Measurements from ENCODE around the gene CPOX. TPM values are rescaled to one million over a fixed set of nuclear protein-coding genes. Genes with fewer than 3 reads are reported as not detected.

The CPOX gene
- total and polyA plus RNA-seq, 2 experiments from 2014 or later = 13.3 to 38.3 TPM

DNA sequence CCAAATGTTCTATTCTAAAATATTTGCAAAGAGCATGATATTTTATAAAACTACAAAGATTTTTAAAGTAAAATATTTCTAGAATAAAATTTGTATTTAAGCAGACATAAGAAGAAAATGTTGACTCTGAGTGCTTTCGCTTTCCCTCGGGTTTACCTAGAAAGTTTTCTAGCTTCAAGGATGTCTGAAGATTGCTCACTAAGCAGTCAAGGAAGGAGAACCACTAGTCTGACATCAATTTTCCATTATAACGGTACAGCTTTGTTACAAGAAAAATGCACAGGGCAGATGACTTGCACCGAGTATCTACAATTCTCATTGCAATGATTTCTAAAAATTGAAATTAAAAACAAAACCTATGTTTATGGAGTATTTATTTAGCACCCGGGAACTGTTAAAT is 47.5 kb downstream of the CPOX start:
- Mint-ChIP-seq H3K9me3 (no peaks in the 10 kb centered on the region), H3K27me3 (ENCODE audit: insufficient read depth, low read depth, poor library complexity) (no peaks in the 10 kb centered on the region), H3K36me3 (ENCODE audit: low read depth) (no peaks in the 10 kb centered on the region), H3K27ac (no peak overlapping the region), H3K4me1 (peaks cover 3% of the 10 kb centered on the region), H3K4me3 (no peak overlapping the region)
- Histone ChIP-seq H3K4me3 (no peak overlapping the region), H3K4me2 (no peak overlapping the region), H4K20me1 (replicated peaks; ENCODE audit: insufficient read depth) (no peaks in the 10 kb centered on the region), H3K27ac (ENCODE audit: low read depth) (no peak overlapping the region), H3K27me3 (ENCODE audit: insufficient read depth) (no peaks in the 10 kb centered on the region), H2AFZ (no peak overlapping the region), H3K9me2 (ENCODE audit: insufficient read depth) (no peaks in the 10 kb centered on the region), H3K36me3 (ENCODE audit: insufficient read depth) (no peaks in the 10 kb centered on the region), H3F3A (replicated peaks; ENCODE audit: low read depth) (no peaks in the 10 kb centered on the region), H3K4me1 (ENCODE audit: insufficient read depth) (no peaks in the 10 kb centered on the region), H3K79me2 (replicated peaks; ENCODE audit: insufficient read depth) (no peaks in the 10 kb centered on the region)
- TF ChIP-seq CTCF (conservative IDR thresholded peaks at IDR 0.05; ENCODE audit: low read depth in 2 of 2) (no peak), JUNB (IDR thresholded peaks at IDR 0.05; ENCODE audit: unreplicated experiment) (no peak), ZNF331 (CRISPR knock-in tag; IDR thresholded peaks at IDR 0.05; ENCODE audit: low read depth) (no peak), EZH2phosphoT487 (IDR thresholded peaks at IDR 0.05; ENCODE audit: unreplicated experiment) (no peak), ETS1 (IDR thresholded peaks at IDR 0.05) (no peak), ZNF114 (CRISPR knock-in tag; IDR thresholded peaks at IDR 0.05) (no peak), POLR2AphosphoS5 (IDR thresholded peaks at IDR 0.05; ENCODE audit: low read depth) (no peak), EZH2 (IDR thresholded peaks at IDR 0.05; ENCODE audit: low read depth, unreplicated experiment) (no peak), NANOG (IDR thresholded peaks at IDR 0.05; ENCODE audit: borderline replicate concordance) (no peak), STAT1 (IDR thresholded peaks at IDR 0.05; ENCODE audit: unreplicated experiment) (no peak), CREB1 (CRISPR knock-in tag; IDR thresholded peaks at IDR 0.05; ENCODE audit: low read depth) (no peak)
- TF ChIP-seq, protein P1, sequence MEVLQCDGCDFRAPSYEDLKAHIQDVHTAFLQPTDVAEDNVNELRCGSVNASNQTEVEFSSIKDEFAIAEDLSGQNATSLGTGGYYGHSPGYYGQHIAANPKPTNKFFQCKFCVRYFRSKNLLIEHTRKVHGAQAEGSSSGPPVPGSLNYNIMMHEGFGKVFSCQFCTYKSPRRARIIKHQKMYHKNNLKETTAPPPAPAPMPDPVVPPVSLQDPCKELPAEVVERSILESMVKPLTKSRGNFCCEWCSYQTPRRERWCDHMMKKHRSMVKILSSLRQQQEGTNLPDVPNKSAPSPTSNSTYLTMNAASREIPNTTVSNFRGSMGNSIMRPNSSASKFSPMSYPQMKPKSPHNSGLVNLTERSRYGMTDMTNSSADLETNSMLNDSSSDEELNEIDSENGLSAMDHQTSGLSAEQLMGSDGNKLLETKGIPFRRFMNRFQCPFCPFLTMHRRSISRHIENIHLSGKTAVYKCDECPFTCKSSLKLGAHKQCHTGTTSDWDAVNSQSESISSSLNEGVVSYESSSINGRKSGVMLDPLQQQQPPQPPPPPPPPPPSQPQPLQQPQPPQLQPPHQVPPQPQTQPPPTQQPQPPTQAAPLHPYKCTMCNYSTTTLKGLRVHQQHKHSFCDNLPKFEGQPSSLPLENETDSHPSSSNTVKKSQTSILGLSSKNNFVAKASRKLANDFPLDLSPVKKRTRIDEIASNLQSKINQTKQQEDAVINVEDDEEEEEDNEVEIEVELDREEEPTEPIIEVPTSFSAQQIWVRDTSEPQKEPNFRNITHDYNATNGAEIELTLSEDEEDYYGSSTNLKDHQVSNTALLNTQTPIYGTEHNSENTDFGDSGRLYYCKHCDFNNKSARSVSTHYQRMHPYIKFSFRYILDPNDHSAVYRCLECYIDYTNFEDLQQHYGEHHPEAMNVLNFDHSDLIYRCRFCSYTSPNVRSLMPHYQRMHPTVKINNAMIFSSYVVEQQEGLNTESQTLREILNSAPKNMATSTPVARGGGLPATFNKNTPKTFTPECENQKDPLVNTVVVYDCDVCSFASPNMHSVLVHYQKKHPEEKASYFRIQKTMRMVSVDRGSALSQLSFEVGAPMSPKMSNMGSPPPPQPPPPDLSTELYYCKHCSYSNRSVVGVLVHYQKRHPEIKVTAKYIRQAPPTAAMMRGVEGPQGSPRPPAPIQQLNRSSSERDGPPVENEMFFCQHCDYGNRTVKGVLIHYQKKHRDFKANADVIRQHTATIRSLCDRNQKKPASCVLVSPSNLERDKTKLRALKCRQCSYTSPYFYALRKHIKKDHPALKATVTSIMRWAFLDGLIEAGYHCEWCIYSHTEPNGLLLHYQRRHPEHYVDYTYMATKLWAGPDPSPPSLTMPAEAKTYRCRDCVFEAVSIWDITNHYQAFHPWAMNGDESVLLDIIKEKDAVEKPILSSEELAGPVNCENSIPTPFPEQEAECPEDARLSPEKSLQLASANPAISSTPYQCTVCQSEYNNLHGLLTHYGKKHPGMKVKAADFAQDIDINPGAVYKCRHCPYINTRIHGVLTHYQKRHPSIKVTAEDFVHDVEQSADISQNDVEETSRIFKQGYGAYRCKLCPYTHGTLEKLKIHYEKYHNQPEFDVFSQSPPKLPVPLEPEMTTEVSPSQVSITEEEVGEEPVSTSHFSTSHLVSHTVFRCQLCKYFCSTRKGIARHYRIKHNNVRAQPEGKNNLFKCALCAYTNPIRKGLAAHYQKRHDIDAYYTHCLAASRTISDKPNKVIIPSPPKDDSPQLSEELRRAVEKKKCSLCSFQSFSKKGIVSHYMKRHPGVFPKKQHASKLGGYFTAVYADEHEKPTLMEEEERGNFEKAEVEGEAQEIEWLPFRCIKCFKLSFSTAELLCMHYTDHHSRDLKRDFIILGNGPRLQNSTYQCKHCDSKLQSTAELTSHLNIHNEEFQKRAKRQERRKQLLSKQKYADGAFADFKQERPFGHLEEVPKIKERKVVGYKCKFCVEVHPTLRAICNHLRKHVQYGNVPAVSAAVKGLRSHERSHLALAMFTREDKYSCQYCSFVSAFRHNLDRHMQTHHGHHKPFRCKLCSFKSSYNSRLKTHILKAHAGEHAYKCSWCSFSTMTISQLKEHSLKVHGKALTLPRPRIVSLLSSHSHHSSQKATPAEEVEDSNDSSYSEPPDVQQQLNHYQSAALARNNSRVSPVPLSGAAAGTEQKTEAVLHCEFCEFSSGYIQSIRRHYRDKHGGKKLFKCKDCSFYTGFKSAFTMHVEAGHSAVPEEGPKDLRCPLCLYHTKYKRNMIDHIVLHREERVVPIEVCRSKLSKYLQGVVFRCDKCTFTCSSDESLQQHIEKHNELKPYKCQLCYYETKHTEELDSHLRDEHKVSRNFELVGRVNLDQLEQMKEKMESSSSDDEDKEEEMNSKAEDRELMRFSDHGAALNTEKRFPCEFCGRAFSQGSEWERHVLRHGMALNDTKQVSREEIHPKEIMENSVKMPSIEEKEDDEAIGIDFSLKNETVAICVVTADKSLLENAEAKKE (CRISPR knock-in tag; IDR thresholded peaks at IDR 0.05) = no peak
- TF ChIP-seq, protein P2, sequence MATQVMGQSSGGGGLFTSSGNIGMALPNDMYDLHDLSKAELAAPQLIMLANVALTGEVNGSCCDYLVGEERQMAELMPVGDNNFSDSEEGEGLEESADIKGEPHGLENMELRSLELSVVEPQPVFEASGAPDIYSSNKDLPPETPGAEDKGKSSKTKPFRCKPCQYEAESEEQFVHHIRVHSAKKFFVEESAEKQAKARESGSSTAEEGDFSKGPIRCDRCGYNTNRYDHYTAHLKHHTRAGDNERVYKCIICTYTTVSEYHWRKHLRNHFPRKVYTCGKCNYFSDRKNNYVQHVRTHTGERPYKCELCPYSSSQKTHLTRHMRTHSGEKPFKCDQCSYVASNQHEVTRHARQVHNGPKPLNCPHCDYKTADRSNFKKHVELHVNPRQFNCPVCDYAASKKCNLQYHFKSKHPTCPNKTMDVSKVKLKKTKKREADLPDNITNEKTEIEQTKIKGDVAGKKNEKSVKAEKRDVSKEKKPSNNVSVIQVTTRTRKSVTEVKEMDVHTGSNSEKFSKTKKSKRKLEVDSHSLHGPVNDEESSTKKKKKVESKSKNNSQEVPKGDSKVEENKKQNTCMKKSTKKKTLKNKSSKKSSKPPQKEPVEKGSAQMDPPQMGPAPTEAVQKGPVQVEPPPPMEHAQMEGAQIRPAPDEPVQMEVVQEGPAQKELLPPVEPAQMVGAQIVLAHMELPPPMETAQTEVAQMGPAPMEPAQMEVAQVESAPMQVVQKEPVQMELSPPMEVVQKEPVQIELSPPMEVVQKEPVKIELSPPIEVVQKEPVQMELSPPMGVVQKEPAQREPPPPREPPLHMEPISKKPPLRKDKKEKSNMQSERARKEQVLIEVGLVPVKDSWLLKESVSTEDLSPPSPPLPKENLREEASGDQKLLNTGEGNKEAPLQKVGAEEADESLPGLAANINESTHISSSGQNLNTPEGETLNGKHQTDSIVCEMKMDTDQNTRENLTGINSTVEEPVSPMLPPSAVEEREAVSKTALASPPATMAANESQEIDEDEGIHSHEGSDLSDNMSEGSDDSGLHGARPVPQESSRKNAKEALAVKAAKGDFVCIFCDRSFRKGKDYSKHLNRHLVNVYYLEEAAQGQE (IDR thresholded peaks at IDR 0.05; ENCODE audit: unreplicated experiment) = no peak
- no peak for DNase-seq (ENCODE audit: low spot score)
- ATAC-seq = no peak

Data from GM23338 (cell line).